Measurements from ENCODE around the gene TCFL5. TPM values are rescaled to one million over a fixed set of nuclear protein-coding genes. Genes with fewer than 3 reads are reported as not detected.

TCFL5 gene
- total and polyA plus RNA-seq, 10 of the 15 experiments (the other 5 are each of a cell fraction or from before 2014, with no cell fraction given): 0.48 to 8.1 (median 3.8) TPM

DNA sequence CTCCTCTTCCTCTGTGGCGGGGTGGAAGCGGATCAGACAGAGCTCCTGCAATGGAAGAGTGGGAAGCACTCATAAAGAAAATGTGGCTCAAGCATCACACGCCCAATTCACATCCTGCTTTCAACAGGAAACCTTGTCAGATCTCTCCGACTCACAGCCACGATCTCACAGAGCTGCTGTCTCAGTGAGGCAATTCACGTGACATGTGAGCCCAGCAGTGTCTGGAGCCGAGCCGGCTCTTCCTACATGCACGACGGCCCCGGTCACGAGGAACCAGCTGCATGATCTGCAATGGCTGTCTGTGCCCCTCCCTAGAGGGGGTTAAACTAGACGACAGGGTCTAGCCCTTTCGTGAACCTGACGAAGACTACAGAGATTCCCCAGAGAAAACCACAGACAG lies 29.5 kb upstream of the TCFL5 start:
- ATAC-seq: no peak
- no peaks in the 10 kb centered on the region for H3K9me3 ChIP-seq (replicated peaks; ENCODE audit: control insufficient read depth, insufficient read depth, low read length)
- in situ Hi-C loops (cut with MboI) (no loop called here), intact Hi-C loops (cut with micrococcal nuclease; ENCODE audit: unreplicated experiment) (no loop called here)
- WGBS (ENCODE audit: insufficient coverage, insufficient replicate concordance, low lambda C conversion rate, missing lambda C conversion rate): 83% methylated on average over 15 of the region's 15 CpGs
- no peak for FAIRE-seq
- ChIA-PET RAD21 (ENCODE audit: unreplicated experiment) (no interaction called here), POLR2A (interaction anchor here (0.6 kb wide), 1 partner anchor 44 kb away, joined by 4 read pairs; no protein-coding TSS in a partner anchor), SMC1A (ENCODE audit: uncharacterized antibody, unreplicated experiment) (no interaction called here), CTCF (no interaction called here)
- H3K9ac ChIP-seq (ENCODE audit: control insufficient read depth, insufficient read depth, low read length): no peak overlapping the region
- H4K20me1 ChIP-seq (ENCODE audit: control insufficient read depth, insufficient read depth): no peaks in the 10 kb centered on the region
- H3K27me3 ChIP-seq (replicated peaks in 1 of 2; ENCODE audit: control insufficient read depth in 2 of 2, insufficient read depth in 2 of 2, low read length in 1 of 2): no peaks in the 10 kb centered on the region
- no peak overlapping the region for H3K27ac ChIP-seq (ENCODE audit: control insufficient read depth, insufficient read depth)
- no peak overlapping the region for H3K4me3 ChIP-seq
- H3K4me1 ChIP-seq (ENCODE audit: control insufficient read depth, insufficient read depth, low read length): no peaks in the 10 kb centered on the region
- no peak for DNase-seq (ENCODE audit: low read depth, low spot score)
- H3K4me2 ChIP-seq (ENCODE audit: control insufficient read depth, insufficient read depth): no peak overlapping the region
- peaks cover 30 to 35% of the 10 kb centered on the region in 2 experiments for H3K36me3 ChIP-seq (ENCODE audit: control insufficient read depth in 2 of 2, insufficient read depth in 2 of 2, low read length in 1 of 2)
- TF ChIP-seq FOS (IDR thresholded peaks at IDR 0.05; ENCODE audit: borderline replicate concordance, extremely low read depth, insufficient read length) (no peak), ZSCAN29 (IDR thresholded peaks at IDR 0.05) (no peak), ZZZ3 (IDR thresholded peaks at IDR 0.05; ENCODE audit: control insufficient read depth, insufficient read length, low read depth) (no peak), POLR2AphosphoS5 (IDR thresholded peaks at IDR 0.05; ENCODE audit: low read length) (no peak), ASH2L (IDR thresholded peaks at IDR 0.05; ENCODE audit: borderline replicate concordance, low read depth) (no peak), DPF2 (IDR thresholded peaks at IDR 0.05) (no peak), TARDBP (IDR thresholded peaks at IDR 0.05; ENCODE audit: borderline replicate concordance) (no peak), CEBPB (IDR thresholded peaks at IDR 0.05; ENCODE audit: borderline replicate concordance in 1 of 2, low read depth in 2 of 2, low read length in 2 of 2) (no peak), SP1 (IDR thresholded peaks at IDR 0.05; ENCODE audit: low read depth, low read length) (no peak), SMARCA5 (IDR thresholded peaks at IDR 0.05) (no peak), CREM (IDR thresholded peaks at IDR 0.05; ENCODE audit: low read depth) (no peak), BCL11A (IDR thresholded peaks at IDR 0.05; ENCODE audit: low read depth, low read length) (no peak), CHD1 (IDR thresholded peaks at IDR 0.05; ENCODE audit: low read depth, low read length) (no peak), GABPA (IDR thresholded peaks at IDR 0.05; ENCODE audit: low read depth) (no peak)
- TF ChIP-seq, protein P1, sequence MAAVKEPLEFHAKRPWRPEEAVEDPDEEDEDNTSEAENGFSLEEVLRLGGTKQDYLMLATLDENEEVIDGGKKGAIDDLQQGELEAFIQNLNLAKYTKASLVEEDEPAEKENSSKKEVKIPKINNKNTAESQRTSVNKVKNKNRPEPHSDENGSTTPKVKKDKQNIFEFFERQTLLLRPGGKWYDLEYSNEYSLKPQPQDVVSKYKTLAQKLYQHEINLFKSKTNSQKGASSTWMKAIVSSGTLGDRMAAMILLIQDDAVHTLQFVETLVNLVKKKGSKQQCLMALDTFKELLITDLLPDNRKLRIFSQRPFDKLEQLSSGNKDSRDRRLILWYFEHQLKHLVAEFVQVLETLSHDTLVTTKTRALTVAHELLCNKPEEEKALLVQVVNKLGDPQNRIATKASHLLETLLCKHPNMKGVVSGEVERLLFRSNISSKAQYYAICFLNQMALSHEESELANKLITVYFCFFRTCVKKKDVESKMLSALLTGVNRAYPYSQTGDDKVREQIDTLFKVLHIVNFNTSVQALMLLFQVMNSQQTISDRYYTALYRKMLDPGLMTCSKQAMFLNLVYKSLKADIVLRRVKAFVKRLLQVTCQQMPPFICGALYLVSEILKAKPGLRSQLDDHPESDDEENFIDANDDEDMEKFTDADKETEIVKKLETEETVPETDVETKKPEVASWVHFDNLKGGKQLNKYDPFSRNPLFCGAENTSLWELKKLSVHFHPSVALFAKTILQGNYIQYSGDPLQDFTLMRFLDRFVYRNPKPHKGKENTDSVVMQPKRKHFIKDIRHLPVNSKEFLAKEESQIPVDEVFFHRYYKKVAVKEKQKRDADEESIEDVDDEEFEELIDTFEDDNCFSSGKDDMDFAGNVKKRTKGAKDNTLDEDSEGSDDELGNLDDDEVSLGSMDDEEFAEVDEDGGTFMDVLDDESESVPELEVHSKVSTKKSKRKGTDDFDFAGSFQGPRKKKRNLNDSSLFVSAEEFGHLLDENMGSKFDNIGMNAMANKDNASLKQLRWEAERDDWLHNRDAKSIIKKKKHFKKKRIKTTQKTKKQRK (IDR thresholded peaks at IDR 0.05; ENCODE audit: low read depth, low read length): no peak
- TF ChIP-seq, protein P2, sequence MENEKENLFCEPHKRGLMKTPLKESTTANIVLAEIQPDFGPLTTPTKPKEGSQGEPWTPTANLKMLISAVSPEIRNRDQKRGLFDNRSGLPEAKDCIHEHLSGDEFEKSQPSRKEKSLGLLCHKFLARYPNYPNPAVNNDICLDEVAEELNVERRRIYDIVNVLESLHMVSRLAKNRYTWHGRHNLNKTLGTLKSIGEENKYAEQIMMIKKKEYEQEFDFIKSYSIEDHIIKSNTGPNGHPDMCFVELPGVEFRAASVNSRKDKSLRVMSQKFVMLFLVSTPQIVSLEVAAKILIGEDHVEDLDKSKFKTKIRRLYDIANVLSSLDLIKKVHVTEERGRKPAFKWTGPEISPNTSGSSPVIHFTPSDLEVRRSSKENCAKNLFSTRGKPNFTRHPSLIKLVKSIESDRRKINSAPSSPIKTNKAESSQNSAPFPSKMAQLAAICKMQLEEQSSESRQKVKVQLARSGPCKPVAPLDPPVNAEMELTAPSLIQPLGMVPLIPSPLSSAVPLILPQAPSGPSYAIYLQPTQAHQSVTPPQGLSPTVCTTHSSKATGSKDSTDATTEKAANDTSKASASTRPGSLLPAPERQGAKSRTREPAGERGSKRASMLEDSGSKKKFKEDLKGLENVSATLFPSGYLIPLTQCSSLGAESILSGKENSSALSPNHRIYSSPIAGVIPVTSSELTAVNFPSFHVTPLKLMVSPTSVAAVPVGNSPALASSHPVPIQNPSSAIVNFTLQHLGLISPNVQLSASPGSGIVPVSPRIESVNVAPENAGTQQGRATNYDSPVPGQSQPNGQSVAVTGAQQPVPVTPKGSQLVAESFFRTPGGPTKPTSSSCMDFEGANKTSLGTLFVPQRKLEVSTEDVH (IDR thresholded peaks at IDR 0.05; ENCODE audit: low read depth, partially characterized antibody): no peak
- TF ChIP-seq, protein P3, sequence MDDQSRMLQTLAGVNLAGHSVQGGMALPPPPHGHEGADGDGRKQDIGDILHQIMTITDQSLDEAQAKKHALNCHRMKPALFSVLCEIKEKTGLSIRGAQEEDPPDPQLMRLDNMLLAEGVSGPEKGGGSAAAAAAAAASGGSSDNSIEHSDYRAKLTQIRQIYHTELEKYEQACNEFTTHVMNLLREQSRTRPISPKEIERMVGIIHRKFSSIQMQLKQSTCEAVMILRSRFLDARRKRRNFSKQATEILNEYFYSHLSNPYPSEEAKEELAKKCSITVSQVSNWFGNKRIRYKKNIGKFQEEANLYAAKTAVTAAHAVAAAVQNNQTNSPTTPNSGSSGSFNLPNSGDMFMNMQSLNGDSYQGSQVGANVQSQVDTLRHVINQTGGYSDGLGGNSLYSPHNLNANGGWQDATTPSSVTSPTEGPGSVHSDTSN (IDR thresholded peaks at IDR 0.05; ENCODE audit: insufficient replicate concordance, low read depth, low read length): no peak
- TF ChIP-seq, protein P4, sequence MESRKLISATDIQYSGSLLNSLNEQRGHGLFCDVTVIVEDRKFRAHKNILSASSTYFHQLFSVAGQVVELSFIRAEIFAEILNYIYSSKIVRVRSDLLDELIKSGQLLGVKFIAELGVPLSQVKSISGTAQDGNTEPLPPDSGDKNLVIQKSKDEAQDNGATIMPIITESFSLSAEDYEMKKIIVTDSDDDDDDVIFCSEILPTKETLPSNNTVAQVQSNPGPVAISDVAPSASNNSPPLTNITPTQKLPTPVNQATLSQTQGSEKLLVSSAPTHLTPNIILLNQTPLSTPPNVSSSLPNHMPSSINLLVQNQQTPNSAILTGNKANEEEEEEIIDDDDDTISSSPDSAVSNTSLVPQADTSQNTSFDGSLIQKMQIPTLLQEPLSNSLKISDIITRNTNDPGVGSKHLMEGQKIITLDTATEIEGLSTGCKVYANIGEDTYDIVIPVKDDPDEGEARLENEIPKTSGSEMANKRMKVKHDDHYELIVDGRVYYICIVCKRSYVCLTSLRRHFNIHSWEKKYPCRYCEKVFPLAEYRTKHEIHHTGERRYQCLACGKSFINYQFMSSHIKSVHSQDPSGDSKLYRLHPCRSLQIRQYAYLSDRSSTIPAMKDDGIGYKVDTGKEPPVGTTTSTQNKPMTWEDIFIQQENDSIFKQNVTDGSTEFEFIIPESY (IDR thresholded peaks at IDR 0.05): no peak
- BruUV-seq (replicated peaks): no TSS peak
- H2AFZ ChIP-seq (ENCODE audit: control insufficient read depth, low read depth, low read length): no peak overlapping the region
- H3K79me2 ChIP-seq (ENCODE audit: control insufficient read depth, insufficient read depth, low read length): no peaks in the 10 kb centered on the region
